T1000 (cell line): Measurements from ENCODE around the gene UBE2L3.

Experiments used
- DNase-seq: peaks from one replicate; lab custom pipeline; 2025; ENCODE audit warnings: mixed read lengths; lab: John Stamatoyannopoulos, UW

UBE2L3 gene

GRCh38 chr22:21646608-21647590 lies 79.4 kb downstream of the UBE2L3 start:
- DNase-seq, result peak; percentile 38

- no peak for DNase-seq
These were observed 82.8 kb downstream of the UBE2L3 start for GRCh38 chr22:21650280-21650679.

- DNase-seq, result no peak
These were observed 83.5 kb downstream of the UBE2L3 start for GRCh38 chr22:21650823-21651520.

GRCh38 chr22:21651521-21652009 lies 84.1 kb downstream of the UBE2L3 start:
- DNase-seq, result no peak

GRCh38 chr22:21652010-21652546 lies 84.6 kb downstream of the UBE2L3 start:
- peak; percentile 83 for DNase-seq

- no peak for DNase-seq
These were observed 85.3 kb downstream of the UBE2L3 start for GRCh38 chr22:21652547-21653545.

GRCh38 chr22:21657020-21657359 lies 89.5 kb downstream of the UBE2L3 start:
- no peak for DNase-seq

- peak; percentile 59 for DNase-seq
These were observed 90.0 kb downstream of the UBE2L3 start for GRCh38 chr22:21657360-21658032.

- no peak for DNase-seq
These were observed 92.5 kb downstream of the UBE2L3 start for GRCh38 chr22:21659864-21660525.

GRCh38 chr22:21660904-21661303 lies 93.4 kb downstream of the UBE2L3 start:
- DNase-seq, result no peak

- no peak for DNase-seq
These were observed 94.5 kb downstream of the UBE2L3 start for GRCh38 chr22:21661991-21662390.

- no peak for DNase-seq
These were observed 96.2 kb downstream of the UBE2L3 start for GRCh38 chr22:21663738-21664137.

GRCh38 chr22:21665047-21665851 lies 97.7 kb downstream of the UBE2L3 start:
- DNase-seq, result no peak

GRCh38 chr22:21666786-21667185 lies 99.3 kb downstream of the UBE2L3 start:
- DNase-seq, result no peak

- no peak for DNase-seq
These were observed 101.5 kb downstream of the UBE2L3 start for GRCh38 chr22:21669026-21669425.

GRCh38 chr22:21672107-21672629 lies 104.7 kb downstream of the UBE2L3 start:
- no peak for DNase-seq
